Nephron progenitor cell (in vitro differentiated cells): ENCODE results near the gene DAZAP1.

Experiments
- DNase-seq: peaks from one replicate; pipeline ENCODE4 v3.0.0; 2021
- H3K27ac Mint-ChIP-seq: 2 replicates; pipeline ENCODE4 v1.8.0; 2021; ENCODE audit warnings: mild to moderate bottlenecking, moderate library complexity, mixed read lengths
- H3K27me3 Mint-ChIP-seq: 2 replicates; pipeline ENCODE4 v1.8.0; 2021; ENCODE audit warnings: mild to moderate bottlenecking, low read depth, mixed read lengths; ENCODE audit not compliant: poor library complexity
- H3K36me3 Mint-ChIP-seq: 2 replicates; pipeline ENCODE4 v1.8.0; 2021; ENCODE audit warnings: low read depth, mixed read lengths
- H3K4me1 Mint-ChIP-seq: 2 replicates; pipeline ENCODE4 v1.8.0; 2021; ENCODE audit warnings: mixed read lengths
- H3K4me3 Mint-ChIP-seq: 2 replicates; pipeline ENCODE4 v1.8.0; 2021; ENCODE audit warnings: mild to moderate bottlenecking, moderate library complexity, mixed read lengths
- H3K9me3 Mint-ChIP-seq: 2 replicates; pipeline ENCODE4 v1.8.0; 2021; ENCODE audit warnings: mild to moderate bottlenecking, moderate library complexity, mixed read lengths
- CTCF ChIP-seq: fragments of 200-600 bp; sonication (generic); IDR thresholded peaks from 2 replicates; pipeline ENCODE4 v1.5.0; 2021; ENCODE audit warnings: antibody characterized with exemption

Gene DAZAP1

GRCh38 chr19:1402411-1403070 is 4.8 kb upstream of the DAZAP1 start:
- peaks cover 10% of the 10 kb centered on the region for H3K4me1 Mint-ChIP-seq
- no peaks in the 10 kb centered on the region for H3K9me3 Mint-ChIP-seq

GRCh38 chr19:1406774-1407527 is 435 bp upstream of the DAZAP1 start:
- H3K27ac Mint-ChIP-seq = no peak overlapping the region
- TF ChIP-seq CTCF = peak; percentile 20
- peaks cover 30% of the 10 kb centered on the region for H3K27me3 Mint-ChIP-seq
- H3K4me3 Mint-ChIP-seq = peak overlapping the region; percentile 74
- H3K9me3 Mint-ChIP-seq = no peaks in the 10 kb centered on the region
- peak; percentile 99 for DNase-seq
- H3K4me1 Mint-ChIP-seq = peaks cover 44% of the 10 kb centered on the region
- peaks cover 6% of the 10 kb centered on the region for H3K36me3 Mint-ChIP-seq

More at GRCh38 chr19:1402411-1403070, 4.8 kb upstream of the DAZAP1 start:
- Mint-ChIP-seq H3K36me3 (peaks cover 6% of the 10 kb centered on the region), H3K27me3 (peaks cover 33% of the 10 kb centered on the region), H3K4me3 (peak overlapping the region; percentile 69), H3K27ac (no peak overlapping the region)
- no peak for TF ChIP-seq CTCF
- no peak for DNase-seq

GRCh38 chr19:1408300-1409203 is 1.2 kb downstream of the DAZAP1 start:
- Mint-ChIP-seq H3K4me3 (peak overlapping the region; percentile 91), H3K27ac (peak overlapping the region; percentile 88), H3K4me1 (peaks cover 44% of the 10 kb centered on the region), H3K9me3 (no peaks in the 10 kb centered on the region), H3K36me3 (peaks cover 12% of the 10 kb centered on the region), H3K27me3 (peaks cover 26% of the 10 kb centered on the region)
- peak; percentile 65 for DNase-seq
- no peak for TF ChIP-seq CTCF

GRCh38 chr19:1409204-1410005 is 2.0 kb downstream of the DAZAP1 start:
- peak overlapping the region; percentile 91 for H3K4me3 Mint-ChIP-seq
- peak overlapping the region; percentile 88 for H3K27ac Mint-ChIP-seq
- no peaks in the 10 kb centered on the region for H3K9me3 Mint-ChIP-seq
- peaks cover 12% of the 10 kb centered on the region for H3K36me3 Mint-ChIP-seq
- peaks cover 46% of the 10 kb centered on the region for H3K4me1 Mint-ChIP-seq
- H3K27me3 Mint-ChIP-seq = peaks cover 20% of the 10 kb centered on the region
- TF ChIP-seq CTCF = no peak
- DNase-seq = no peak

GRCh38 chr19:1410136-1410786 is 2.9 kb downstream of the DAZAP1 start:
- H3K4me1 Mint-ChIP-seq = peaks cover 51% of the 10 kb centered on the region
- H3K9me3 Mint-ChIP-seq = no peaks in the 10 kb centered on the region
- peak overlapping the region; percentile 83 for H3K27ac Mint-ChIP-seq

More at GRCh38 chr19:1410136-1410786, 2.9 kb downstream of the DAZAP1 start:
- no peak for DNase-seq
- peaks cover 12% of the 10 kb centered on the region for H3K36me3 Mint-ChIP-seq
- peaks cover 13% of the 10 kb centered on the region for H3K27me3 Mint-ChIP-seq
- TF ChIP-seq CTCF = no peak
- H3K4me3 Mint-ChIP-seq = peak overlapping the region; percentile 91
